Naive thymus-derived CD4-positive, alpha-beta T cell (primary cell): ENCODE results near the gene GPR32. TPM values are rescaled to one million over a fixed set of nuclear protein-coding genes. Genes with fewer than 3 reads are reported as not detected.
"Not testable (repeated sequence)": the region's sequence is repeated elsewhere in the genome, so short reads cannot be mapped to it uniquely, and the experiment has no call there.

Experiments used
- ATAC-seq: fragments of 150-1000 bp; cut with Tn5 transposase; 2 replicates; pipeline ENCODE4 v1.10.0; 2021; ENCODE audit warnings: mild to moderate bottlenecking, moderate library complexity
- CTCF ChIA-PET: fragments of 350-600 bp; sonication (Branson Sonifier 250); formaldehyde crosslinking; loops from one replicate; lab custom pipeline; 2021; ENCODE audit warnings: antibody characterized with exemption; lab: Charles Lee
- POLR2A ChIA-PET: fragments of 350-600 bp; sonication (Branson Sonifier 250); formaldehyde crosslinking; loops from one replicate; lab custom pipeline; 2021; ENCODE audit warnings: antibody characterized with exemption, inconsistent platforms; lab: Charles Lee
- DNase-seq, 9 donors: peaks; one replicate each; pipeline versions ENCODE4 v3.0.0 to v3.0.0-alpha.2; 2020 to 2022; ENCODE audit warnings: mixed read lengths in 1 of 9
- H3K27ac ChIP-seq: one replicate; pipeline ENCODE4 v1.7.0; 2013; ENCODE audit warnings: mild to moderate bottlenecking, low read depth, low read length, moderate library complexity
- H3K27me3 ChIP-seq, 2 donors: one replicate each; pipeline ENCODE4 v1.7.0; 2013; ENCODE audit warnings: low read length in 2 of 2, mild to moderate bottlenecking in 2 of 2, moderate library complexity in 2 of 2; ENCODE audit not compliant: control insufficient read depth in 2 of 2, insufficient read depth in 2 of 2
- H3K36me3 ChIP-seq, 3 experiments: 1 replicate in 2 of 3; 2 replicates in 1 of 3; pipeline ENCODE4 v1.7.0; 2013; ENCODE audit warnings: low read length in 3 of 3, mild to moderate bottlenecking in 3 of 3, moderate library complexity in 1 of 3; ENCODE audit not compliant: insufficient read depth in 3 of 3, control insufficient read depth in 2 of 3
- H3K4me1 ChIP-seq, 2 donors: one replicate each; pipeline ENCODE4 v1.7.0; 2013; ENCODE audit warnings: low read length in 2 of 2, mild to moderate bottlenecking in 2 of 2, moderate library complexity in 1 of 2; ENCODE audit not compliant: control insufficient read depth in 2 of 2, insufficient read depth in 2 of 2
- H3K4me3 ChIP-seq: 2 replicates; pipeline ENCODE4 v1.7.0; 2013; ENCODE audit warnings: mild to moderate bottlenecking, low read length
- H3K9me3 ChIP-seq, 3 experiments: 1 replicate in 2 of 3; 2 replicates in 1 of 3; pipeline ENCODE4 v1.7.0; 2013; ENCODE audit warnings: low read length in 3 of 3; ENCODE audit not compliant: control insufficient read depth in 2 of 3
- H3K27ac Mint-ChIP-seq, 9 donors: one replicate each; pipeline ENCODE4 v1.8.0; 2020 to 2022; ENCODE audit warnings: mixed read lengths in 9 of 9, mild to moderate bottlenecking in 8 of 9, moderate library complexity in 5 of 9, inconsistent platforms in 2 of 9
- H3K27me3 Mint-ChIP-seq, 5 donors: one replicate each; pipeline ENCODE4 v1.8.0; 2021 to 2022; ENCODE audit warnings: mixed read lengths in 5 of 5, mild to moderate bottlenecking in 1 of 5
- H3K36me3 Mint-ChIP-seq, 5 donors: one replicate each; pipeline ENCODE4 v1.8.0; 2020 to 2022; ENCODE audit warnings: mixed read lengths in 5 of 5, mild to moderate bottlenecking in 3 of 5, inconsistent platforms in 1 of 5
- H3K4me1 Mint-ChIP-seq, 7 donors: one replicate each; pipeline ENCODE4 v1.8.0; 2020 to 2022; ENCODE audit warnings: mixed read lengths in 7 of 7, mild to moderate bottlenecking in 3 of 7, inconsistent platforms in 1 of 7
- H3K4me3 Mint-ChIP-seq, 10 donors: one replicate each; pipeline ENCODE4 v1.8.0; 2020 to 2022; ENCODE audit warnings: mild to moderate bottlenecking in 10 of 10, mixed read lengths in 10 of 10, moderate library complexity in 6 of 10, inconsistent platforms in 2 of 10
- H3K9me3 Mint-ChIP-seq, 11 donors: one replicate each; pipeline ENCODE4 v1.8.0; 2020 to 2022; ENCODE audit warnings: mixed read lengths in 11 of 11, mild to moderate bottlenecking in 4 of 11, inconsistent platforms in 1 of 11, moderate library complexity in 1 of 11
- intact Hi-C, 2 donors: fragments of 100-400 bp; cut with micrococcal nuclease; formaldehyde crosslinking; loops; one replicate each; pipeline ENCODE4 v1.15.1; 2023
- polyA plus RNA-seq, 2 donors: library from polyadenylated mRNA; unstranded; fragments of 300-500 nt; fragmentation: Illumina TruSeq; gene quantifications; one replicate each; pipeline ENCODE4 v1.2.3, GENCODE V29; 2021
- total RNA-seq, 6 experiments: library from RNA in 5 of 6; stranded (reverse) in 5 of 6; gene quantifications; 1 replicate in 5 of 6; 2 replicates in 1 of 6; pipeline ENCODE4 v1.2.3 and lab custom pipeline; 2021 to 2026

Gene GPR32
- total and polyA plus RNA-seq, 7 experiments from 2014 or later, result not detected

- DNase-seq, POLR2A ChIA-PET, H3K4me3 Mint-ChIP-seq, H3K4me1 ChIP-seq, H3K27ac Mint-ChIP-seq, H3K36me3 Mint-ChIP-seq, H3K27me3 ChIP-seq, H3K4me1 Mint-ChIP-seq, H3K27ac ChIP-seq, H3K4me3 ChIP-seq, intact Hi-C loops, H3K36me3 ChIP-seq, ATAC-seq, CTCF ChIA-PET, H3K9me3 ChIP-seq, H3K9me3 Mint-ChIP-seq: not testable (repeated sequence)
- peaks cover 2 to 33% (median 19%) of the 10 kb centered on the region in 5 donors for H3K27me3 Mint-ChIP-seq
These were observed 3.0 kb upstream of the GPR32 start for GRCh38 chr19:50767263-50767662.

DNA sequence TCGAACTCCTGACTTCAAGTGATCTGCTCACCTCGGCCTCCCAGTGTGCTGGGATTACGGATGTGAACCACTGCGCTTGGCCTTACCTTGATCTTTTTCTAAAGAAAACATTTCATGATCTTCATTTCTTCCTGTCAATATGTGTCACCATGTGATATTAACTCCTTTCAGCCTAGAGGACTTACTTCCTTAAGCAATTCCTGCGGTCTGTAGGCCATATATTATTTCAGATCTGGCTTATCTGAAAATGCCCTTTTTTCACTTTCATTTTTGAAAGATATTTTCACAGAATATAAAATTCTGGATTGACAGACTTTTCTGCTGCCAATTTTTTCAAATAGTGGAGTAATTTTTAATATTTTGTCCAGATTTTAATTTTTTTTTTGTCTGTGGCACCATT lies 2.0 kb upstream of the GPR32 start:
- CTCF ChIA-PET, result no interaction called here

DNA sequence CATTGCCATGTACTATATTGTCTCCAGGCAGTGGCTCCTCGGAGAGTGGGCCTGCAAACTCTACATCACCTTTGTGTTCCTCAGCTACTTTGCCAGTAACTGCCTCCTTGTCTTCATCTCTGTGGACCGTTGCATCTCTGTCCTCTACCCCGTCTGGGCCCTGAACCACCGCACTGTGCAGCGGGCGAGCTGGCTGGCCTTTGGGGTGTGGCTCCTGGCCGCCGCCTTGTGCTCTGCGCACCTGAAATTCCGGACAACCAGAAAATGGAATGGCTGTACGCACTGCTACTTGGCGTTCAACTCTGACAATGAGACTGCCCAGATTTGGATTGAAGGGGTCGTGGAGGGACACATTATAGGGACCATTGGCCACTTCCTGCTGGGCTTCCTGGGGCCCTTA lies 624 bp downstream of the GPR32 start:
- DNase-seq (no peak), ATAC-seq (no peak)
- Histone ChIP-seq H3K9me3 (no peaks in the 10 kb centered on the region), H3K4me3 (no peak overlapping the region), H3K27me3 (no peaks in the 10 kb centered on the region), H3K36me3 (no peaks in the 10 kb centered on the region), H3K27ac (no peak overlapping the region), H3K4me1 (no peaks in the 10 kb centered on the region)
- CTCF ChIA-PET, result no interaction called here
- Mint-ChIP-seq H3K9me3 (peaks cover 0 to 3% (median 0%) of the 10 kb centered on the region in 11 donors), H3K4me1 (peaks cover 0 to 3% (median 0%) of the 10 kb centered on the region in 7 donors), H3K36me3 (no peaks in the 10 kb centered on the region), H3K27me3 (peaks cover 8 to 49% (median 35%) of the 10 kb centered on the region in 5 donors), H3K4me3 (no peak overlapping the region), H3K27ac (no peak overlapping the region)
- intact Hi-C loops, result no loop called here
- POLR2A ChIA-PET, result no interaction called here

More for the DNA sequence above, 2.0 kb upstream of the GPR32 start:
- Histone ChIP-seq H3K27me3 (no peaks in the 10 kb centered on the region), H3K4me1 (no peaks in the 10 kb centered on the region), H3K27ac (no peak overlapping the region), H3K9me3 (no peaks in the 10 kb centered on the region), H3K36me3 (no peaks in the 10 kb centered on the region), H3K4me3 (no peak overlapping the region)
- ATAC-seq (no peak), DNase-seq (no peak)
- Mint-ChIP-seq H3K4me3 (no peak overlapping the region), H3K4me1 (peaks cover 0 to 3% (median 0%) of the 10 kb centered on the region in 7 donors), H3K27ac (no peak overlapping the region), H3K27me3 (peaks cover 2 to 33% (median 19%) of the 10 kb centered on the region in 5 donors), H3K9me3 (peaks cover 0 to 2% (median 0%) of the 10 kb centered on the region in 11 donors), H3K36me3 (no peaks in the 10 kb centered on the region)
- intact Hi-C loops, result no loop called here
- POLR2A ChIA-PET, result no interaction called here

DNA sequence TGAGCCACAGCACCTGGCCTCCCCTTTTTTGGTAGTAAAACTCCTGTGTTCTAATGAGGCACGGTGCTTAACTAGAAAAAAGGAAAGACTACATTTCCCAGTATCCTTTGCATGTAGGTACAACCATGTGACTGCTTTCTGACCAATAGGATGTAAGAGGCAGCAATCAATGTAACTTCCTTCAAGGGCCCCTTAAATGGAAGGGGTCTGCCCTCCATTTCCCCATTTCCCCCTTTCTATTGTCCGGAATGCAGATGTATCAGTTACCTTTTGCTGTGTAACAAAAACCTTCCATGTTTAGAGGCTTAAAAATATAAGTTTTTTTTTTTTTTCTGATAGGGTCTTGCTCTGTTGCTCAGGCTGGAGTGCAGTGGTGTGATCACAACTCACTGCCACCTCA lies 2.2 kb downstream of the GPR32 start:
- Mint-ChIP-seq H3K4me1 (peaks cover 0 to 4% (median under 1%) of the 10 kb centered on the region in 7 donors), H3K27ac (no peak overlapping the region), H3K27me3 (peaks cover 16 to 53% (median 46%) of the 10 kb centered on the region in 5 donors), H3K9me3 (peaks cover 0 to 5% (median 0%) of the 10 kb centered on the region in 11 donors), H3K4me3 (no peak overlapping the region), H3K36me3 (no peaks in the 10 kb centered on the region)
- POLR2A ChIA-PET, result no interaction called here
- Histone ChIP-seq H3K27me3 (peaks cover 0 to 3% of the 10 kb centered on the region in 2 donors), H3K36me3 (no peaks in the 10 kb centered on the region), H3K9me3 (no peaks in the 10 kb centered on the region), H3K4me3 (no peak overlapping the region), H3K4me1 (no peaks in the 10 kb centered on the region), H3K27ac (no peak overlapping the region)
- DNase-seq, result no peak
- CTCF ChIA-PET, result no interaction called here
- no peak for ATAC-seq
- intact Hi-C loops, result no loop called here

DNA sequence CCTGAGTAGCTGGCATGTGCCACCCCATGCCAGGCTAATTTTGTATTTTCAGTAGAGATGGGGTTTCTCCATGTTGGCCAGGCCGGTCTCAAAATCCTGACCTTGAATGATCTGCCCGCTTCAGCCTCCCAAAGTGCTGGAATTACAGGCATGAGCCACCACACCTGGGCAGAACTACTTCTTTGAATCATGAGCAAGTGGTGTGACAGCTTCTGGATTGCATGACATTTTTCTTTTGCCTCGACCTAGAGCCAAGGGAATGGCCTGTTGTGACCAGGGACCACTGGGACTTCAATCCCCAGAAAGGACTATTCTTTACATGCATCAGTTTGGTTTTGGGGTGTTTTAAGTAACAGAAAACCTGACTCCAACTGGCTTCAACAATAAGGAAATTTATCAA lies 2.6 kb downstream of the GPR32 start:
- ATAC-seq, intact Hi-C loops, H3K4me3 Mint-ChIP-seq, H3K36me3 Mint-ChIP-seq, DNase-seq, H3K9me3 Mint-ChIP-seq, POLR2A ChIA-PET, H3K27ac ChIP-seq, H3K4me3 ChIP-seq, H3K36me3 ChIP-seq, H3K4me1 Mint-ChIP-seq, H3K27ac Mint-ChIP-seq, H3K9me3 ChIP-seq, H3K27me3 ChIP-seq, H3K4me1 ChIP-seq: not testable (repeated sequence)
- CTCF ChIA-PET, result interaction anchor here (0.6 kb wide), 1 partner anchor 234 kb away, joined by 3 read pairs; no protein-coding TSS in a partner anchor
- peaks cover 20 to 54% (median 46%) of the 10 kb centered on the region in 5 donors for H3K27me3 Mint-ChIP-seq

- H3K27ac Mint-ChIP-seq, H3K9me3 Mint-ChIP-seq, H3K36me3 ChIP-seq, H3K9me3 ChIP-seq, H3K27ac ChIP-seq, H3K36me3 Mint-ChIP-seq, DNase-seq, H3K4me1 Mint-ChIP-seq, H3K27me3 ChIP-seq, POLR2A ChIA-PET, H3K4me3 ChIP-seq, ATAC-seq, H3K4me3 Mint-ChIP-seq, intact Hi-C loops, H3K4me1 ChIP-seq: not testable (repeated sequence)
- peaks cover 26 to 54% (median 47%) of the 10 kb centered on the region in 5 donors for H3K27me3 Mint-ChIP-seq
- CTCF ChIA-PET, result interaction anchor here (0.6 kb wide), 1 partner anchor 235 kb away, joined by 3 read pairs; no protein-coding TSS in a partner anchor
These were observed 3.2 kb downstream of the GPR32 start for GRCh38 chr19:50773454-50773853.

- Mint-ChIP-seq H3K36me3 (no peaks in the 10 kb centered on the region), H3K4me3 (no peak overlapping the region), H3K9me3 (peaks cover 0 to 4% (median 0%) of the 10 kb centered on the region in 11 donors), H3K4me1 (peaks cover 0 to 10% (median 6%) of the 10 kb centered on the region in 7 donors), H3K27me3 (peaks cover 51 to 74% (median 66%) of the 10 kb centered on the region in 5 donors), H3K27ac (no peak overlapping the region)
- CTCF ChIA-PET, result interaction anchor here (0.6 kb wide), 1 partner anchor 475 kb away, joined by 3 read pairs; no protein-coding TSS in a partner anchor
- Histone ChIP-seq H3K4me3 (no peak overlapping the region), H3K9me3 (no peaks in the 10 kb centered on the region), H3K36me3 (no peaks in the 10 kb centered on the region), H3K27me3 (peaks cover 0 to 17% of the 10 kb centered on the region in 2 donors), H3K4me1 (no peaks in the 10 kb centered on the region), H3K27ac (no peak overlapping the region)
- intact Hi-C loops, result no loop called here
- no peak for DNase-seq
- POLR2A ChIA-PET, result no interaction called here
- no peak for ATAC-seq
These were observed 5.9 kb downstream of the GPR32 start for GRCh38 chr19:50776131-50776530.
